ENCODE measurements around the gene IFT88.

DNA sequence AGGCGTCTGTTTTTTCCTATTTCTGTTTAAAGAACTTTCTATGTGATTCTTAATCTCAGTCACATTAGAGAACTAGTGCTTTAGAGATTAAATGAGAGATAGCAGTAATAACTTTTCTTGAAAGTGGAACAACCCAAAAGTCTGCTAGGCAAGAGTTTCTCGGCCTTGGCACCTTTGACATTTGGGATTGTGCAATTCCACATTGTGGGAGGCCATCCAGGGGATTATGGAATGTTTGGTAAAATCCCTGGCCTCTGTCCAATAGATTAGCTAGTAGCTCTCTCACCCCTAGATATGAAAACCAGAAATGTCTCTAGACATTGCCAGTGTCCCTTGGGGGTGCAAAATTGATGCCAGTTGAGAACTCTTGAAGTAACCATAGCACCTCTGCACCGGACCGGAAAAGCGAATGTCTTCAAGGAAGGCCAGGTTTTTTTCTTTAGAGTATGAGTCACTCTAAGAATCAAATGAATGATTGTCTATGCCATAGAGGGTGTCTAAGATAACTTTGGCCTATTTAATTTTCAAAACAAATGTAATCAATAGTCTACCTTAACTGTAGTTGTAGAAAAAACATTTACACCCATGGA lies 91.6 kb downstream of the IFT88 start:
- TF ChIP-seq, protein P1, sequence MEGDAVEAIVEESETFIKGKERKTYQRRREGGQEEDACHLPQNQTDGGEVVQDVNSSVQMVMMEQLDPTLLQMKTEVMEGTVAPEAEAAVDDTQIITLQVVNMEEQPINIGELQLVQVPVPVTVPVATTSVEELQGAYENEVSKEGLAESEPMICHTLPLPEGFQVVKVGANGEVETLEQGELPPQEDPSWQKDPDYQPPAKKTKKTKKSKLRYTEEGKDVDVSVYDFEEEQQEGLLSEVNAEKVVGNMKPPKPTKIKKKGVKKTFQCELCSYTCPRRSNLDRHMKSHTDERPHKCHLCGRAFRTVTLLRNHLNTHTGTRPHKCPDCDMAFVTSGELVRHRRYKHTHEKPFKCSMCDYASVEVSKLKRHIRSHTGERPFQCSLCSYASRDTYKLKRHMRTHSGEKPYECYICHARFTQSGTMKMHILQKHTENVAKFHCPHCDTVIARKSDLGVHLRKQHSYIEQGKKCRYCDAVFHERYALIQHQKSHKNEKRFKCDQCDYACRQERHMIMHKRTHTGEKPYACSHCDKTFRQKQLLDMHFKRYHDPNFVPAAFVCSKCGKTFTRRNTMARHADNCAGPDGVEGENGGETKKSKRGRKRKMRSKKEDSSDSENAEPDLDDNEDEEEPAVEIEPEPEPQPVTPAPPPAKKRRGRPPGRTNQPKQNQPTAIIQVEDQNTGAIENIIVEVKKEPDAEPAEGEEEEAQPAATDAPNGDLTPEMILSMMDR (conservative IDR thresholded peaks at IDR 0.05; ENCODE audit: low read depth, low read length) = no peak
- TF ChIP-seq EZH2 (IDR thresholded peaks at IDR 0.05; ENCODE audit: borderline replicate concordance, low read depth, low read length, poor library complexity, severe bottlenecking) = no peak
